HG03025 (cell line): ENCODE data around the gene MERTK.
"Not testable (repeated sequence)": the region's sequence is repeated elsewhere in the genome, so short reads cannot be mapped to it uniquely, and the experiment has no call there.

ENCODE experiments used
- ATAC-seq: cut with Tn5 transposase; IDR thresholded peaks from one replicate; pipeline ENCODE4 v1.9.1; 2021; ENCODE audit warnings: mild to moderate bottlenecking, moderate library complexity; ENCODE audit not compliant: unreplicated experiment, low FRiP score

MERTK gene

DNA sequence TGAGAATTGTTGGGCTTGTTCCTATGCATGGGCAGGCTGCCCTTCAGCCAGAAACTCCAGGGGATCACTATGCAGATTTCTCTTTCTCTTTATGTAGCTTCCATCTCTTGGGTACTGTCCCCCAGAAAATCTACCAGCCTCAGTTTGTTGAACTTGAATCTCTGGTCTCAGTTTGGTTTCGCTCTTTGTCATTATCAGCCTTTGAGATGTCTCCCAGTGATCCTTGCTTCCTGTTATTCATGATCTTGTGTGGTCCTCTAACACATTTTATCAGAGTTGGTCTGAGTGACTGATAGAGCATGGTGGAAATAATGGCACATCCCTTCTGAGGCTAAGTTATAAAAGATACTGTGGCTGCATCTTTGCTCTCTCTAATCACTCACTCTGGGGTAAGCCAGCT, 164.5 kb downstream of the MERTK start:
- ATAC-seq, result no peak

DNA sequence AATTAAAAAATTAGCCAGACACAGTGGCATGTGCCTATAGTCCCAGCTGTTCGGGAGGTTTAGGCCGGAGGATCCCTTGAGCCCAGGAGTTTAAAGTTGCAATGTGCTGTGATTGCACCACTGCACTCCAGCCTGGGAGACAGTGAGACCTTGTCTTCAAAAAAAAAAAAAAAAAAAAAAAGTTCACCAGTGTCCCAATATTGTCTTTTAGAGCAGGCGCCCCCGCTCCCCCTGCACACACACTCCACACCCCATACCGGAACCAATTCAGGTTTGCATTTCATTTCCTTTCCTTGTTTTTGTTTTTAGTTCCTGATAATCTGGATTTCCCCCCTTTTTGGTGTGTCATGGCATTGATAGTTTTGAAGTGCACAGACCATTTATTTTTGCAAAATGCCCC, 167.1 kb downstream of the MERTK start:
- no peak for ATAC-seq

DNA sequence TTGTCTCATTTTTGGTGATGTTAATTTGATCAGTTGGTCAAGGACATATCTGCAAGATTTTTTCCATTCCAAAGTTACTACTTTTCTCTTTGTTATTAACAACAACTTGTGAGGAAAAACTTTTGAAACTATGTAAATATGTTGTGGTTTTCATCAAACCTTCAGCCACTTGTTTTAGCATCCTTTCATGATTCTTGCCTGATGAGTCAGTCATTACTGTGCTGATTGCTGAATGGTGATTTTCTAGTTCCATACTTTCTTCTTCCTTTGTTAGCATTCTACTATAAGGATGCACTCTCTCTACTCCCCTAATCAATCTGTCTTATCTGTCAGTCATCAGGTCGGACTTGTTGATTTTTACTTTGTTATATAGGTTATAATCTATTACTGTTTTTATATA, 167.6 kb downstream of the MERTK start:
- no peak for ATAC-seq

- ATAC-seq, result not testable (repeated sequence)
Measured at GRCh38 chr2:112069794-112070193, 171.4 kb downstream of the MERTK start.

- ATAC-seq, result no peak
Measured at GRCh38 chr2:112073875-112074274, 175.5 kb downstream of the MERTK start.

- no peak for ATAC-seq
Measured at GRCh38 chr2:112074506-112074905, 176.1 kb downstream of the MERTK start.

- ATAC-seq, result no peak
Measured at GRCh38 chr2:112075490-112076260, 177.3 kb downstream of the MERTK start.

GRCh38 chr2:112077814-112078213, 179.4 kb downstream of the MERTK start:
- ATAC-seq, result no peak
